Spleen (tissue), 11 donors: ENCODE results near the gene IMMP2L. TPM values are rescaled to one million over a fixed set of nuclear protein-coding genes. Genes with fewer than 3 reads are reported as not detected.

Experiments
- DNase-seq: peaks from one replicate; pipeline ENCODE4 v3.0.0-alpha.2; 2020
- H3K27ac ChIP-seq, 8 donors: fragments of 200-600 bp; sonication (generic) in 7 of 8; 1 replicate in 4 of 8; 2 replicates in 4 of 8; pipeline versions ENCODE4 v1.5.0 to v1.8.0; 2016 to 2021; ENCODE audit warnings: inconsistent platforms in 4 of 8, mild to moderate bottlenecking in 4 of 8, moderate library complexity in 1 of 8
- H3K27me3 ChIP-seq, 7 donors: fragments of 200-600 bp; sonication (generic) in 6 of 7; replicated peaks in 1 of 7; 1 replicate in 4 of 7; 2 replicates in 3 of 7; pipeline versions ENCODE4 v1.5.0 to v1.8.0; 2016 to 2021; ENCODE audit warnings: inconsistent platforms in 3 of 7, mild to moderate bottlenecking in 1 of 7
- H3K36me3 ChIP-seq, 6 donors: fragments of 200-600 bp; sonication (generic) in 5 of 6; 1 replicate in 4 of 6; 2 replicates in 2 of 6; pipeline versions ENCODE4 v1.5.0 to v1.8.0; 2016 to 2021; ENCODE audit warnings: inconsistent platforms in 2 of 6
- H3K4me1 ChIP-seq, 6 donors: fragments of 200-600 bp; sonication (generic) in 5 of 6; 1 replicate in 3 of 6; 2 replicates in 3 of 6; pipeline versions ENCODE4 v1.5.0 to v1.8.0; 2016 to 2021; ENCODE audit warnings: inconsistent platforms in 3 of 6
- H3K4me3 ChIP-seq, 8 donors: fragments of 200-600 bp; sonication (generic) in 7 of 8; 1 replicate in 4 of 8; 2 replicates in 4 of 8; pipeline versions ENCODE4 v1.5.0 to v1.8.0; 2016 to 2021; ENCODE audit warnings: inconsistent platforms in 4 of 8, mild to moderate bottlenecking in 4 of 8, moderate library complexity in 2 of 8
- H3K9me3 ChIP-seq, 8 donors: fragments of 200-600 bp; sonication (generic) in 7 of 8; 1 replicate in 4 of 8; 2 replicates in 4 of 8; pipeline versions ENCODE4 v1.5.0 to v1.8.0; 2016 to 2021; ENCODE audit warnings: inconsistent platforms in 4 of 8
- POLR2A ChIP-seq, 3 donors: fragments of 450-650 bp; IDR thresholded peaks; one replicate each; pipeline ENCODE4 v1.5.1; 2017; ENCODE audit warnings: antibody characterized with exemption in 3 of 3, mild to moderate bottlenecking in 1 of 3
- POLR2AphosphoS5 ChIP-seq, 3 donors: sonication (generic); formaldehyde crosslinking; IDR thresholded peaks; one replicate each; pipeline ENCODE4 v1.5.1; 2017; ENCODE audit warnings: antibody characterized with exemption in 3 of 3
- WGBS, 5 donors: extraction: QIAGEN DNeasy Blood & Tissue Kit in 3 of 5; methylation state at CpG; one replicate each; pipeline versions ENCODE4 v1.1.5 to v1.1.7; 2013 to 2018; 5-methylcytosine and 5-hydroxymethylcytosine counted together
- intact Hi-C: fragments of 100-400 bp; cut with DNase I; formaldehyde crosslinking; loops from one replicate; pipeline ENCODE4 v1.15.0; 2023; ENCODE audit warnings: low total_unique reads
- polyA plus RNA-seq, 3 donors: library from polyadenylated mRNA; stranded (reverse); fragments of 200-250 nt; gene quantifications; one replicate each; pipeline ENCODE4 v1.2.1, GENCODE V29; 2013
- total RNA-seq, 7 donors: library from RNA; depleted of rRNA in 3 of 7; stranded (reverse); fragments of >200 nt in 3 of 7; fragmentation: NEBNext Ultra II Directional in 4 of 7; extraction: Animal tissue kit (Norgen Biotek cat#: 25700) in 4 of 7; gene quantifications; one replicate each; pipeline versions ENCODE4 v1.1.0 to v1.2.1, GENCODE V29; 2016 to 2021
- TF ChIP-seq, protein P1 (sequence below), 11 experiments: fragments of 200-600 bp in 7 of 11; fragments of 450-650 bp in 4 of 11; sonication (generic) in 4 of 11; IDR thresholded peaks in 8 of 11; conservative IDR thresholded peaks in 3 of 11; 1 replicate in 7 of 11; 2 replicates in 4 of 11; pipeline versions ENCODE4 v1.4.0 to v1.8.0; 2016 to 2021; ENCODE audit warnings: antibody characterized with exemption in 11 of 11, inconsistent platforms in 4 of 11, mild to moderate bottlenecking in 1 of 11
- donor health status: healthy with polysubstance abuse.
- donor health status: DM: no; HTN: no; CAD: no; lungs with moderate emphysema.
- donor health status: DM: no; HTN: no; CAD: no.
- donor health status: Bipolar disorder and iron deficiency.
- donor health status: healthy.
- donor health status: DM: no; HTN: no; CAD: no.
- donor health status: DM: yes; HTN: yes; CAD: no.

The IMMP2L gene
- total and polyA plus RNA-seq, 10 donors, result 6.5 to 32.7 (median 9.8) TPM

DNA sequence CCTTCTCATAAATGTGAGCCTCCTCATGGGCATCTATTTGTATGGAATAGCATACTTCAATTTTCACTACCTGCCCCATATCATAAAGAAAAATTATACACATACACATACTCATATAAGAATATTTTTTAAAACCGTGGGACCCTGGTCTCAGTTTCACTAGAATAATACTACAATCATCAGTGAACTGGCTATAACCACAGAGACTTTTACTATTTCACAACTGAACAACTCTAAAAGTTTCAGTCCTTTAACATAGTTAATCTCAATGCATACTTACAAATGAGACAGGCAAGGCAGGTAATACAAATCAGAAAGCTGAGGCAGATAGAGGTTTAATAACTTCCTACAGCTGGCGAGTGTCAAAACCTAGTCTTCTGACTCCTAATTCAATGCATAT lies 388.3 kb downstream of the IMMP2L start:
- intact Hi-C loops, result no loop called here
- 81 to 90% (median 86%) methylated on average over 2 of the region's 2 CpGs for WGBS, 5 donors
- H3K4me1 ChIP-seq, result no peaks in the 10 kb centered on the region
- no peak for DNase-seq
- H3K9me3 ChIP-seq, result no peaks in the 10 kb centered on the region
- no peaks in the 10 kb centered on the region for H3K27me3 ChIP-seq
- TF ChIP-seq POLR2AphosphoS5 (IDR thresholded peaks at IDR 0.05) (no peak), POLR2A (IDR thresholded peaks at IDR 0.05) (no peak)
- TF ChIP-seq, protein P1, sequence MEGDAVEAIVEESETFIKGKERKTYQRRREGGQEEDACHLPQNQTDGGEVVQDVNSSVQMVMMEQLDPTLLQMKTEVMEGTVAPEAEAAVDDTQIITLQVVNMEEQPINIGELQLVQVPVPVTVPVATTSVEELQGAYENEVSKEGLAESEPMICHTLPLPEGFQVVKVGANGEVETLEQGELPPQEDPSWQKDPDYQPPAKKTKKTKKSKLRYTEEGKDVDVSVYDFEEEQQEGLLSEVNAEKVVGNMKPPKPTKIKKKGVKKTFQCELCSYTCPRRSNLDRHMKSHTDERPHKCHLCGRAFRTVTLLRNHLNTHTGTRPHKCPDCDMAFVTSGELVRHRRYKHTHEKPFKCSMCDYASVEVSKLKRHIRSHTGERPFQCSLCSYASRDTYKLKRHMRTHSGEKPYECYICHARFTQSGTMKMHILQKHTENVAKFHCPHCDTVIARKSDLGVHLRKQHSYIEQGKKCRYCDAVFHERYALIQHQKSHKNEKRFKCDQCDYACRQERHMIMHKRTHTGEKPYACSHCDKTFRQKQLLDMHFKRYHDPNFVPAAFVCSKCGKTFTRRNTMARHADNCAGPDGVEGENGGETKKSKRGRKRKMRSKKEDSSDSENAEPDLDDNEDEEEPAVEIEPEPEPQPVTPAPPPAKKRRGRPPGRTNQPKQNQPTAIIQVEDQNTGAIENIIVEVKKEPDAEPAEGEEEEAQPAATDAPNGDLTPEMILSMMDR (IDR thresholded peaks at IDR 0.05 in 8 of 11, conservative IDR thresholded peaks at IDR 0.05 in 3 of 11), result no peak
- no peaks in the 10 kb centered on the region for H3K36me3 ChIP-seq
- H3K4me3 ChIP-seq, result no peak overlapping the region
- no peak overlapping the region for H3K27ac ChIP-seq

DNA sequence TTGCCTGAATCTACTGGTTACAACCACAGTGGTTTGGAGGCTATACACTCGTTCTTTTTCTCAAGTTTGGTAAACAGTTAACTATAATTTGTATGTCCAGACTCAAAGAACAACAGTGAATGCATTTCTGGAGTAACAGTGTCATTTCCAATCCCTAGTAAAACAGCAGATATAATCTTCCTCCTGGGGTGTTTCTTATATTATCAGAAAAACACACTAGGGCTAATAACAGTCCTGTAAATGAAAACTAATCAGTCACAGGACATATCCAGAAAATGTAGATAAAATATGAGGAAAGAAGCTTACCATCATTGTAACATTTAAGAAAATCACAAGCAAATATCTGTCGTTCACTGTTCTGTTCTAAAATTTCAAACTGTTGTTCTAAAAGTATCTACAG lies 388.8 kb downstream of the IMMP2L start:
- intact Hi-C loops, result no loop called here
- Histone ChIP-seq H3K4me3 (no peak overlapping the region), H3K9me3 (no peaks in the 10 kb centered on the region), H3K4me1 (no peaks in the 10 kb centered on the region), H3K27me3 (no peaks in the 10 kb centered on the region), H3K27ac (no peak overlapping the region), H3K36me3 (no peaks in the 10 kb centered on the region)
- TF ChIP-seq POLR2A (IDR thresholded peaks at IDR 0.05) (no peak), POLR2AphosphoS5 (IDR thresholded peaks at IDR 0.05) (no peak)
- TF ChIP-seq, protein P1 (IDR thresholded peaks at IDR 0.05 in 8 of 11, conservative IDR thresholded peaks at IDR 0.05 in 3 of 11), result no peak
- DNase-seq, result no peak
- WGBS, 5 donors, result 77 to 89% (median 83%) methylated on average over 2 of the region's 2 CpGs

DNA sequence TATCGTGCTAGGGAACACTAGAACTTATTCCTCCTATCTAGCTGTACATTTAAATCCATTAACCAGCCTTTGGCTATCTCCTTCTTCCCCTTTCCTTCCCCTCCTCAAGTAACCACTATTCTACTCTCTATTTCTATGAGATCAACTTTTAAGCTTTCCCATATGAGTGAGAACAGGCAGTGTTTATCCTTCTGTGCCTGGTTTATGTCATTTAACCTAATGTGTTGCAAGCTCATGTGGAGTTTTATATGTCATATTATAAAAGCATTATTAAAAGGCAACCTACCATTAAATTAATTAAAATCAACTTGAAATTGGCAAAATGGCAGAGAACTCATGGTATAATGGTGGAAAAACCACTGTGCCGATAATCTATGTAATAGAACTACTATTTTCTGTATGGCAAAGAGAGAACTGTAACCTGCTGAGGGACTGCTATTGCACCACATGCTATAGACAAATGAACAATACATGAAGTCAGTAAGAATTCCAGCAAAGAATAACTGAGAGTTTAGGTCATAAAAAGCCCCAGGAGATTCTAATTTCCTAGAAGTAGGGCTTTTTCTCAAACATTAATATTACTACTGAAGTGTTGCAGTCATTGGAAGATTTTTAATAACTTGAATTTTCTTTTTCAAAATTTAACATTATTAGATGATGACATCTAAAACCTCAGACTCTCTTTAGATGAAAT lies 389.6 kb downstream of the IMMP2L start:
- Histone ChIP-seq H3K27ac (no peak overlapping the region), H3K9me3 (no peaks in the 10 kb centered on the region), H3K27me3 (no peaks in the 10 kb centered on the region), H3K4me3 (no peak overlapping the region), H3K36me3 (no peaks in the 10 kb centered on the region), H3K4me1 (no peaks in the 10 kb centered on the region)
- no peak for DNase-seq
- TF ChIP-seq, protein P1 (IDR thresholded peaks at IDR 0.05 in 8 of 11, conservative IDR thresholded peaks at IDR 0.05 in 3 of 11), result no peak
- intact Hi-C loops, result no loop called here
- 83 to 96% (median 86%) methylated on average over 2 of the region's 2 CpGs for WGBS, 5 donors

DNA sequence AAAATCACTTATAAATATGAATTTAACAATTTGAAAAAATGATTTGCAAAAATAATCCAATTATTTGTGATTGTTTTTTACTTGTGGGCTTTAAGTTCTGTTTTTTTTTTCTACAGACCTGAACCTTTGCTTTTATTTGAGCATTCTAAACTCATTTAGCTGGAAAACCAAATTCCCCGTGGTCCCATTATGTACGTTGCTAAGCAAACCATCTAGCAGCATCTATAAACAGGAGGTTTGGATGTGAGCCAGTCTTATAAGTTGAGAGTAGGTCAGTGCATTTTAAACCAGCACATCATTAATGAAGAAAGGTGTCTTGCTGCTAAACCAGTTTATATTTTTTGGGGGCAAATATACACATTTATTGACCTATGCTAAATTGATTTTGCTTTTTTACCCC lies 394.1 kb downstream of the IMMP2L start:
- H3K4me3 ChIP-seq, result no peak overlapping the region
- no peak for DNase-seq
- H3K4me1 ChIP-seq, result no peaks in the 10 kb centered on the region
- H3K9me3 ChIP-seq, result no peaks in the 10 kb centered on the region
- TF ChIP-seq POLR2A (IDR thresholded peaks at IDR 0.05) (no peak), POLR2AphosphoS5 (IDR thresholded peaks at IDR 0.05) (no peak)
- TF ChIP-seq, protein P1 (IDR thresholded peaks at IDR 0.05 in 8 of 11, conservative IDR thresholded peaks at IDR 0.05 in 3 of 11), result no peak
- H3K36me3 ChIP-seq, result no peaks in the 10 kb centered on the region
- intact Hi-C loops, result no loop called here
- no peaks in the 10 kb centered on the region for H3K27me3 ChIP-seq
- H3K27ac ChIP-seq, result no peak overlapping the region
- WGBS, 5 donors, result 51 to 71% (median 64%) methylated on average over 2 of the region's 2 CpGs
